ENCODE data around the gene ZFYVE26. TPM values are rescaled to one million over a fixed set of nuclear protein-coding genes. Genes with fewer than 3 reads are reported as not detected.

Gene ZFYVE26
- total RNA-seq, 6 donors from 2014 or later: 27.7 to 153 (median 44.5) TPM

- H3K4me1 ChIP-seq: peaks cover 0 to 8% (median 0%) of the 10 kb centered on the region in 4 donors
- TF ChIP-seq EP300 (IDR thresholded peaks at IDR 0.05) (no peak), POLR2AphosphoS5 (IDR thresholded peaks at IDR 0.05) (no peak), POLR2A (IDR thresholded peaks at IDR 0.05) (no peak), CTCF (IDR thresholded peaks at IDR 0.05) (no peak)
- no peaks in the 10 kb centered on the region for H3K9me3 ChIP-seq
- H3K27me3 ChIP-seq: no peaks in the 10 kb centered on the region
- no peak overlapping the region for H3K27ac ChIP-seq
- no peaks in the 10 kb centered on the region for H3K36me3 ChIP-seq
- H3K4me3 ChIP-seq: no peak overlapping the region
- WGBS, 2 donors: 43 to 64% methylated on average over 3 of the region's 3 CpGs
- no peak for DNase-seq
- no peak for ATAC-seq (ENCODE audit: low FRiP score in 2 of 2)
Observed at GRCh38 chr14:67734675-67735074, 81.7 kb downstream of the ZFYVE26 start.

- no peaks in the 10 kb centered on the region for H3K27me3 ChIP-seq
- WGBS, 2 donors: 80 to 90% methylated on average over 4 of the region's 4 CpGs
- no peaks in the 10 kb centered on the region for H3K9me3 ChIP-seq
- ATAC-seq (ENCODE audit: low FRiP score in 2 of 2) (no peak), DNase-seq (no peak)
- no peak overlapping the region for H3K27ac ChIP-seq
- no peaks in the 10 kb centered on the region for H3K36me3 ChIP-seq
- H3K4me3 ChIP-seq: no peak overlapping the region
- peaks cover 0 to 8% (median 0%) of the 10 kb centered on the region in 4 donors for H3K4me1 ChIP-seq
- TF ChIP-seq POLR2A (IDR thresholded peaks at IDR 0.05) (no peak), EP300 (IDR thresholded peaks at IDR 0.05) (no peak), CTCF (IDR thresholded peaks at IDR 0.05) (no peak), POLR2AphosphoS5 (IDR thresholded peaks at IDR 0.05) (no peak)
Observed at GRCh38 chr14:67733616-67734015, 82.8 kb downstream of the ZFYVE26 start.

GRCh38 chr14:67729072-67729885, 87.1 kb downstream of the ZFYVE26 start:
- 55 to 58% methylated on average over 16 to 21 of the region's 21 CpGs for WGBS, 2 donors

GRCh38 chr14:67728258-67728657, 88.1 kb downstream of the ZFYVE26 start:
- Histone ChIP-seq H3K4me3 (no peak overlapping the region), H3K36me3 (no peaks in the 10 kb centered on the region), H3K9me3 (no peaks in the 10 kb centered on the region), H3K4me1 (no peaks in the 10 kb centered on the region), H3K27me3 (no peaks in the 10 kb centered on the region), H3K27ac (no peak overlapping the region)
- no peak for ATAC-seq (ENCODE audit: low FRiP score in 2 of 2)
- TF ChIP-seq EP300 (IDR thresholded peaks at IDR 0.05) (no peak), CTCF (IDR thresholded peaks at IDR 0.05) (no peak), POLR2AphosphoS5 (IDR thresholded peaks at IDR 0.05) (no peak), POLR2A (IDR thresholded peaks at IDR 0.05) (no peak)
- no peak for DNase-seq

More at GRCh38 chr14:67729072-67729885, 87.1 kb downstream of the ZFYVE26 start:
- no peaks in the 10 kb centered on the region for H3K4me1 ChIP-seq
- DNase-seq (peak; percentile 58 to 78), ATAC-seq (ENCODE audit: low FRiP score in 2 of 2) (peak; percentile 39 to 75)
- H3K4me3 ChIP-seq: no peak overlapping the region
- no peaks in the 10 kb centered on the region for H3K36me3 ChIP-seq
- TF ChIP-seq CTCF (IDR thresholded peaks at IDR 0.05) (no peak), POLR2AphosphoS5 (IDR thresholded peaks at IDR 0.05) (no peak), POLR2A (IDR thresholded peaks at IDR 0.05) (no peak), EP300 (IDR thresholded peaks at IDR 0.05) (no peak)
- no peaks in the 10 kb centered on the region for H3K9me3 ChIP-seq
- no peaks in the 10 kb centered on the region for H3K27me3 ChIP-seq
- no peak overlapping the region for H3K27ac ChIP-seq

GRCh38 chr14:67727361-67727760, 89.0 kb downstream of the ZFYVE26 start:
- DNase-seq (no peak), ATAC-seq (ENCODE audit: low FRiP score in 2 of 2) (no peak)
- Histone ChIP-seq H3K27ac (no peak overlapping the region), H3K4me1 (peaks cover 0 to 3% (median under 1%) of the 10 kb centered on the region in 4 donors), H3K27me3 (no peaks in the 10 kb centered on the region), H3K36me3 (no peaks in the 10 kb centered on the region), H3K9me3 (no peaks in the 10 kb centered on the region), H3K4me3 (no peak overlapping the region)
- TF ChIP-seq POLR2AphosphoS5 (IDR thresholded peaks at IDR 0.05) (no peak), EP300 (IDR thresholded peaks at IDR 0.05) (no peak), POLR2A (IDR thresholded peaks at IDR 0.05) (no peak)
- WGBS, 2 donors: 93 to 94% methylated on average over 7 of the region's 7 CpGs

Measured in upper lobe of left lung (tissue), 6 donors.